Stimulated activated CD8-positive, alpha-beta memory T cell treated with anti-CD3 and anti-CD28 coated beads, Interleukin-12 subunit alpha, Interleukin-12 subunit beta, amount 100 ng/mL, for 1 hour (primary cell): Measurements from ENCODE around the gene PHF3.
"Not testable (repeated sequence)": the region's sequence is repeated elsewhere in the genome, so short reads cannot be mapped to it uniquely, and the experiment has no call there.

Experiments
- DNase-seq: peaks from one replicate; pipeline ENCODE4 v3.0.0-alpha.2; 2020; ENCODE audit warnings: low read depth

Gene PHF3

DNA sequence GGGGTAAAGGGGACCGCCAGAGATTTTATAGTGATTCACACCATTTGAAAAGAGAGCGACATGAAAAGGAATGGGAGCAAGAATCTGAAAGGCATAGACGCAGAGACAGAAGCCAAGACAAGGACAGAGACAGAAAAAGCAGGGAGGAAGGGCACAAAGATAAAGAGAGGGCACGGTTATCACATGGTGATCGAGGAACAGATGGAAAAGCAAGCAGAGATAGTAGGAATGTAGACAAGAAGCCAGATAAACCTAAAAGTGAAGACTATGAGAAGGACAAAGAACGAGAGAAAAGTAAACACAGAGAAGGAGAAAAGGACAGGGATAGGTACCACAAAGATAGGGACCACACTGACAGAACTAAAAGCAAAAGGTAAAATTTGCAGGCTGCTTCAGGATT, 77.7 kb downstream of the PHF3 start:
- DNase-seq, result no peak

DNA sequence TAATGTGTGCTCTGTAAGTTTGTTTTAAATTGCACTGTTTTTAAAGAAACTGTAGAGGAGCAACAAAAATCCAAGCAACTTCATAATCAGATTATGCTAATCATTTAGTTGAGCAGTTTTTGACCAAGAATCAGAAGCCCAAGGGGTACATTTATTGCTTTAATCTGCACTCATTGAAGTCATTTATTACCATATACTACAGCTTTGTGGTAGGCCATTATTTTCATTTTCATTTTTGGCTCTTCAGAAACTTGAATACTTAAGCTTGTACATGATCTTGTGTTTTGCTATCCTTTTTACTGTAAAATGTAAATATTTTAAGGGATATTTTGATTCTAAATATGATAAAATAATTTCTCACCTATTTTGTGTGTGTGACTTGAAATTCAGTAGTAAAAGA, 78.5 kb downstream of the PHF3 start:
- no peak for DNase-seq

DNA sequence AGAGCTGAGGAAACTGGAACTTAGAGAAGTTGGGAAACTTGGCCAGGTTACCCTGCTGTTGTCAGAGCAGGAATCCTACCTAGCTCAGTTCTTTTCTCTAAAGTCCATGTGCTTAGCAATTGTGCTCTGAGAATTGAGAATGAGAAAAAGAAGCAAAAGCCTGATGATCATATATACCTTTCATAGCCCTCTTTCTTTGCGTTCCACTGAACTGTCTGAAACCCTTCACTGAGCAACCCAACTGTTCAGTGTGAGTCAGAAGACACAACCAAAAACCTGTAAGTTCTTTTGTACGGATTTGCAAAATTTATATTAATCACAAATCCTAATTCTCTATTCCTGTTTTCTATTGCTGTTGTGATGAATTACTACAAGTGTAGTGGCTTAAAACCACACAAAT, 80.6 kb downstream of the PHF3 start:
- no peak for DNase-seq

DNA sequence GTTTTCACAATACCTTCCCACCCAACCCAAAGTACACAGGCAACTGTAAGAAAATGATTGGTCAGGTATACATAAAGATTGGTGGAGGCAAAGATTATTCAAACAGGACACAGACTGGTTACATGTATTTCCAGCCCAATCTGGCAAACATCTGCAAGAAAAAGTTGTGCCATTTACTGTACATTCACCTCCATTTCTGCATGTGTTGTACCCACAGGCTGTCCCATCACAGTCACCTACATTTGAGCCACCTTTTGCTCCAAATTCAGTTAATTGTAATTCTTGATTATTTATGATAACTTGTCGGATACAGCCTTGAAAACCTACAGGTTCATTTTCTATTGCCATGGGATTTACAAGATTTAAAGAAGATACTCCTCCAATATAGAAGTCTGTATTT, 85.6 kb downstream of the PHF3 start:
- DNase-seq, result no peak

DNA sequence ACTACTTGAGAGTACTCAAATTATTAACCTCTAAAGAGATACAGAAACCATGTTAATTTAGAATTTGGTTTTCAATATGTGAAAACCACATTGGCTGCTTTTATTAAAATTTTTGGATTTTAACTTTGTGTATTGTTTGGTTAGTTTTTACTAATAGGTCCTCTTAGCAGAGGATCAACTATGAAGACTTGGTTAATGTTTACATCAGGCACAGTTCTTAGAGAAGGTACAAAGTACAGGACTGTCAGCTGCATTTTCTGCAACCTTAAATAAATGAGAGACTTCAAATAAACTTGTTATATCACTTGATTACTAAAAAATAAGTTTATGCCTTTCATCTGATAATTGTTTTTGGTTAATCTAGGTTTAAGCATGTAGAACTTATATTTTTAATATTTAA, 89.1 kb downstream of the PHF3 start:
- no peak for DNase-seq

DNA sequence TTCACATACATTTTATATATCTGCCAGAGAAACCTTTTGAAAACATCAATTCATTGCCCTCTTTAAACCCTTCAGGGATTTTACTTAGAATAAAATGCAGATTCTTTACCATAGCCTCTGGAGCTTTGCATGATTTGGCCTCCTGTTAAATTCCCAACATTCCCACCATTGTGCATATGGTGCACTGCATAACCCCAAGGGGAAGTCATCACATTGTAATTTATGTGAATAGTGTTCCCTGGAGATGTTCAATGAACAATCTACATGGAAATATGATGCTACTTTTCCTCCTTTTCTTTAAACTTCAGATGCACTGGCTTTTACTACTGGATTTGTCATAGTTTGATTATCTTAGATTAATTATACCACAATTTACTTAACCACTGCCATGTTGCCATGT, 94.7 kb downstream of the PHF3 start:
- no peak for DNase-seq

DNA sequence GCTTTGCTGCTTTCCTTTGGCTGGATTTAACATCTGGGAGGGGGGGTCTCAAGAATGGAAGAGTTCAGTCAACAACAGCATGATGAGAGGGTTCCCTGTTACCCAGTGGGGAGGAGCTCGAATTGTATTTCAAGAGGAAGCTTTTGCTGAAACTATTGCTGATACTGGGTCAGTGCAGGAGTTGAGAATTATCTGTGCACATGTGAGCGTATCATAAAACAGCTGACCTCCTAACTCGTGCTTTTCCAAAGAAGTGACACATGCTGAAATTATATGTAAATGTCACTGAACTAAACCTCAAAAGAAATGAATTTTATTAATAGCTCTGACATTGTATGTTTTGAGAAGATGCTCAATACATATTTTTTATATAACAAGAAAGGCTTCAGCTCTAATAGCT, 96.3 kb downstream of the PHF3 start:
- DNase-seq, result no peak

DNA sequence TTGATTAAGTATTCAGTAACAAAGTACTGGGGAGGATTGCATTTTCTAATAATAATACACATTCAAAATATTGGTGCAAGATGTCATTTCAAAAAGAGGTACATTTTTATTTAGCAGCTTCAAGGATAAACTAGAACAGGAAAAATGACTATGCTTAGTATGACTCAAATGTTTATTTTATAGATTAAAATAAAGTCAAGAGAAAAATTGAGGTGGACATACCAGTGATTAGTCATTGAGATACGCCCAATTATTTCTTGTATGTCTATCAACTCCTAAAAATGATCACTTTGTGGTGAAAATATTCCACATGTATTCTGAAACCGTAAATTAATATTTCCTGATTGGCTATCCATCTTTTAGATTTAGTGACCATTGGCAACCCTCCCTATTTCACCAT, 96.7 kb downstream of the PHF3 start:
- DNase-seq, result no peak

DNA sequence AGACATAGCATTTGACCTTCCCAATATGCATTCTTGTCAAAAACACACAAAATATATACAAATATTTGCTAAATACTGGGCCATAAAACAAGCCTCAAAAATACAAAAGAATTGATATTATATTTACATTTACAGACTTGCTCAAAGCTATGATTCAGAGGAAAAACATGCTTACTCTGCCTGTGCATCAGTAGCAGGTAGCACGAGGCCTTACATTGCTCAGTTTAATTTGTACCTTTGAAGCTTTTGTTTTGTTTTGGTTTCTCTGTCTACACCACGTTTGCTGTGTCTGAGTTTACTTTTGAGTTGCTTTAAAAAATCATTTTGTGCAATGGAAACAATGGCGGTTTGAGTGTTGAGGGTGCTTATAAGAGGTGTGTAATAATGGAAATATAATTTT, 99.3 kb downstream of the PHF3 start:
- no peak for DNase-seq

DNA sequence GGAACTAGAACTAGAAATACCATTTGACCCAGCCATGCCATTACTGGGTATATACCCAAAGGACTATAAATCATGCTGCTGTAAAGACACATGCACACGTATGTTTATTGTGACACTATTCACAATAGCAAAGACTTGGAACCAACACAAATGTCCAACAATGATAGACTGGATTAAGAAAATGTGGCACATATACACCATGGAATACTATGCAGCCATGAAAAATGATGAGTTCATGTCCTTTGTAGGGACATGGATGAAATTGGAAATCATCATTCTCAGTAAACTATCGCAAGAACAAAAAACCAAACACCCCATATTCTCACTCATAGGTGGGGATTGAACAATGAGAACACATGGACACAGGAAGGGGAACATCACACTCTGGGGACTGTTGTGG, 102.6 kb downstream of the PHF3 start:
- DNase-seq, result not testable (repeated sequence)

DNA sequence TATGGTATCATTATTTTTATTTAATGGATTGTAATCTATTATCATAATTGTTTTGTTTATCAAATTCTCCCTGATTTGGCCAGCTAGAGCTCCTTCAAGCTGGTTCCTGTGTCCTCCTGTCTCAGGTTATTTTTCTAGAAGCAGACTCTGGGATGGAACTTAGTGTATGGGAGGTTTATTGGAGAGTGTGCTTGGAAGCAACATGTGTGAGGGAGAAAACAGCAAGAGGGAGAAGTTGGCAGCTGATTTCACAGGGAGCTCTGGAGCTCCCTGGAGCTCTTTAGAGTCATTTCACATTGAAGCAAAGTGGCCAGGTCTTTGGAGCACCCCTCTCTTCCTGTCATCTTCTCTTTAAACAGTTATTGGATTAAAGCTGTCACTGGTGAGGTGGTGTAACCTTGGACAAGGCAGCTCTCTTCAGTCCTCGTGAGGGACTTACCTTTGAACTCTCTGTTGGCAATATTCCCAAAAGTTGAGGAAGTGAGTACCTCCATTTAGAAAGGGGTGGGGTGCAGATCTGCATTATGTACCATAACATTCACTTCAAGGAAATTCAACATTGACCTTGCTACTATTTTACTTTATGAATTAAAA, 103.6 kb downstream of the PHF3 start:
- no peak for DNase-seq

DNA sequence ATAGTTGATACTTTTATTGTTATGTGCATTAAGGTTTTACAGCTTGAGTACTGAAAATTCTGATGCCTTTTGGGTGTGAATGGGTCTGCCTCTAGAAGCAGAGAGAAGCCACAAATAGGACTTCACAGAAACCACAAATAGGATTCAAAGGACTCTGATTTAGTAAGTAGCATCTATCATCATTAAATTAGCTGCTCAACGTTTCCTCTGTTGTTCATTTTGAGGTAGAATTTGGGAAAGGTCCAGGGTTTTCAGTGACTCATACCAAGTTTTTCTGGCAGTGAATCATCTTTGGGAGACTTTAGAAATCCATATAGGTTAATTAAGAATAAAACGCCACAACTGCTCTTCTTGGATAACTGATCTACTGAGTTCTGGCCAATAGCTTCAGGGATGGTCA, 105.1 kb downstream of the PHF3 start:
- DNase-seq, result no peak

DNA sequence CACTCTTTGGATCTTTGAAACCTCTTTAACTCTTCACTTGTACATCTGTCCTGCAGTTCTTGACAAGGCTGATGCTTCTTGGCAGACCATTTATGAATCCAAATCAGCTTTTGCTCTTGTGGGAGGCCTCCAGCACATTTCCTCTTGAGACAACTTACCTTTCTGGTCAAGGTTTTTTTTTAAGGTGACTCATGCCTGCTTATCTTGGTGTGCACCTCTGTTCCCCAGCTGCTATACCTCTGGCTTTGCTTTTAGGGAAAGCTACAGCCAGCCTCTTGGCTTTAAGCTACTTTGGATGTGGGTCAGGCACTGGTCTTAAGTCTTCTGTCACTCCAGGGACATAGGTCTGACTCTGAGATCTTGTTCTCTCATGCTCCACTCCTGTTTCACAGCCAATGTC, 106.5 kb downstream of the PHF3 start:
- DNase-seq, result no peak

DNA sequence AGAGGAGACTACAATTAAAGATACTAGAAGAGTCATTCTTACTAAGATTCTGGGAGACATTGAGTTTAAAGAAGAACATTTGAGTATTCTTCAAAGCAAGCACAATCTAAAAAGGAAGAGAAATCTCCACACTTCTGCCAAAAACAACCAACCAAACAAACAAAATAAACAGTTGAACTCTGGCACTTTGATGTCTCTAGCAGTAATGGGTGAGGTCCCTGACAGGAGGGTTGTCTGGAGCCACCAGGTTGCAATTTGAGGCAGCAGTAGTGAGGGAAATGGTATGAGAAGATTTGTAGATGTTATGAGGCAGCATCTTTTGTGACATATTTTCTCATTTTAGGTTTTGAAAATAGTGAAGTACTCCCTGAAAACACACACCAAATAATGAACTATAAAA, 108.1 kb downstream of the PHF3 start:
- DNase-seq, result no peak

DNA sequence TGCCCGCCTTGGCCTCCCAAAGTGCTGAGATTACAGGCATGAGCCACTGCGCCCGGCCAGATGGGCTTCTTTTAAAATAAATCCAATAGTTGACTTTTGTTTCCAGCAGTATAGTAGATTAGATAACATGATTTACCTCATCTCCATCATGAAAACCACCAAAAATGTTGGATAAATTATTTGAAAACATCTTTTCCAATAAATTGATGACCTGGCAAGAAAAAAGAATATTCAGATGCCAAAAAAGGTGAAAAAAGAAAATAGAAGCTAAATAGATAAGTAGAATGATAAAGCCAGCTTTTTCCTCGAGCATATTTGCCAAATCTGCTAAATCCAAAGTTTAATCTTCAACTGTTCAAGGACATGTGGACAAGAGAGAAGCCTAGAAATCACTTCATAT, 109.2 kb downstream of the PHF3 start:
- DNase-seq, result no peak

DNA sequence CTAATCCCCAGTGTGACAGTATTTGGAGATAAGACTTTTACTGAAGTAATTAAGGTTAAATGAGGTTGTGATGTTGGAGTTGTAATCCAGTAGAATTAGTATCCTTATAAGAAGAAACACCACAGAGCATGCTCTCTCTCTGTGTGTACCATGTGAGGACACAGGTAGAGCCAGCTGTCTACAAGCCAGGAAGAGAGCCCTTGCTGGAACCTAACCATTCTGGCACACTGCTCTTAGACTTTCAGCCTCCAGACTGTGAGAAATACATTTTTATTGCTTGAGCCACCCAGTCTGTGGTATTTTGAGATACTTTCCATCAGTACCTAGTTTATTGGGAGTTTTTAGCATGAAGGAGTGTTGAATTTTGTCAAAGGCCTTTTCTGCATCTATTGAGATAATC, 110.2 kb downstream of the PHF3 start:
- DNase-seq, result no peak

DNA sequence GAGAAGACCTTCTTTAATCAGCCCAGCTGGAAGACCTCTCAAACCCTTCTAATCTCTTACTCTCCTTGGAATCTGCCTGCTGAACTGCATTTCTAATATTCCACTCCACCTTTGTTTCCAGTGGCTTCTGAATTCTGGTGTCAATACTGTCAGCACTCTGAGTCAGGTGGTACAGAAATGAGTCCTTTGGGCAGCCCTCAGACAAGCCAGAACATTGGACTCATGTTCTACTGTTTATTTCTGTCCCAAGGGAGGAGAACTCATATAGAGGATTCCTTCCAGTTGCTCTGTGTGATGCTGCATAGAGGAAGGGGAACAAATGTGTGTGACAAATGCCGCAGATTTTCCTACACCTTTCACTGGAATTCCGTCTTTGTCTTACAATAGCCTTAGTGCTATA, 114.8 kb downstream of the PHF3 start:
- no peak for DNase-seq

DNA sequence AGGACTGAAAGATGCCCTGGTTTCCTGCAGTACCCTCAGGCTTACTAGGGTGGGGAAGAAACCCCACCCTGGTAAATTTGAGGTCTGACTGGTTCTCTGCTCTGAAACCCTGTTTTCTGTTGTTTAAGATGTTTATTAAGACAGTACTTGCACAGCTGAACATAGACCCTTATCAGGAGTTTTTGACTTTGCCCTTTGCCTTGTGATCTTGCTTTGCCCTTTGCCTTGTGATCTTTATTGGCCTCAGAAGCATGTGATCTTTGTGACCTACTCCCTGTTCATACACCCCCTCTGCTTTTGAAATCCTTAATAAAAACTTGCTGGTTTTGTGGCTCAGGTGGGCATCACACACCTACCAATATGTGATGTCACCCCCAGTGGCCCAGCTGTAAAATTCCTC, 121.7 kb downstream of the PHF3 start:
- not testable (repeated sequence) for DNase-seq

DNA sequence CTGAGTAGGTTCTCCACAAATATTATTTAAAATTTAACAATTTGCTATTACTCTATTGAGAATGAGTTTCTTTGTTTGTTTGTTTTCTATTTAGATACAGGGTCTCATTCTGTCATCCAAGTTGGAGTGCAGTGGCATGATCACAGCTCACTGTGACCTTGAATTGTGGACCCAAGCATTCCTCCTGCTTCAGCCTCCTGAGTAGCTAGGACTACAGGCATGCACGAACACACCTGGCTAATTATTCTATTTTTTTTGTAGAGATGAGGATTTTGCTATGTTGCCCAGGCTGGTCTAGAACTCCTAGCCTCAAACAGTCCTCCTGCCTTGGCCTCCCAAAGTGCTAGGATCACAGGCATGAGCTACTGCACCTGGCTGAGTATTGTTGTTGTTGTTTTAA, 122.2 kb downstream of the PHF3 start:
- no peak for DNase-seq

DNA sequence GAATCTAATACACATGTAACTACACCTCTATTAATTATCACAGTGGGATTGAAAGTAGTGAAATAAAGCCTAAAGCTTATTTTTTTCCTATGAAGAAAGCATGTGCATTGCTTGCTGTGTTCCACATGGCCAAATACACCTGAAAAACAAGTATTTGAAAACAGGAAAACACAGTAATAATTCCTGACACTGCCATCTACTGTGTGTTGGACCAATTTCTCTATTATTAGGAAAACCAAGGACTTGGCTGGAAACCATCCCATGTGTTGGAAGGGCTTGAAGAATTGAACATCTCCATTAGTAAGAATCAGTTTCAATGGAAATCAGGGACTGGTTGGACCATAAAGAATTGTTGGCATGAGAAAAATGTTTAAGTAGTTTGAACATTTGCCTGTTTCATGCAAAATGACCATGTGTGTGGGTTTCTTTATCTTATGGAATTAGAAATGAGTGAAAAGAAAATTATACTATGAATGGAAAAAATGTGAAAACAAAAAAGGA, 124.1 kb downstream of the PHF3 start:
- no peak for DNase-seq

DNA sequence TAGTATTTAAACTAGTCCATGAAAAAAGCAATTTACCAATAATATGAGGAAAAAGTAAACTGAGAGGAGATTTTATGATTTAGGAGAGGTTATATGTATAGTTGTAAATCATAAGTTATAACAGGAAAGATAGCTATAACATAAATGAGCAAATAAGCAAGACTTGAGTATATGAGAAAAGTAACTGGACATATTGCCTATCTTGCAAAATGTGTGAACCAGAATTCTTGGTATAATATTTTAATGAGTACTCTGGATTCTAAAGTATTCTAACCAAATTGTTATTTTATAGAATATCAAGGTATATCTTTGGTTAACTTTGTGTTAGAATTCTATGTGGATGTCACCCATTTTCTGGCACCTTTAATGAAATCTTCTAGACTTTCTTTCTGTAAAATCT, 124.6 kb downstream of the PHF3 start:
- DNase-seq, result no peak

DNA sequence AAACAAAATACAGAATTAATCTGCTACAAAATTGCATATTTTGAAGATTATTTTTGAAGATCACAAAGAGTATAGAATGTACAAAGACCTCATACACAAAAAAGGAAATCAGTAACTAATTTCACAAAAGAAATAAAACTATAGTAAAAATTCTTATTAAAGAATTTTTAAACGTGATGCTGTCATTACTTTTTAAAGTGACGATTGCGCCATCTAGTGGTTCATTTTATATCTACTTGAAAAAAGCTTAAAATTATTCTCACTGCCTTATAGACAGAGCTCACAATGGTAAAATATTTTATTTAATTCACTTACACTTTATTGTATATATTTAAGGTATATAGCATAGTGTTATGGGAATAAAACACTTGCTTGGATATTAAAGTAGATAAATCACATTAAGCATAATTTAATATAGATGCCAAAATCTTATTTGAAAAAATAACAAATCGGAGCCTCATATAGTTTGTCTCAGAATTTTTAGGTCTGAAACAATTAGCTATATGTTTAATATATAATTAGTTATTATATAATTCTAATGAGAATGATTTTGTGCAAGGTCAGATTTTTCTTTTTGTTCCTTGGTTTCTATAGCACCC, 128.8 kb downstream of the PHF3 start:
- DNase-seq, result no peak
